ENCODE results near the gene TDP2.

The TDP2 gene

DNA sequence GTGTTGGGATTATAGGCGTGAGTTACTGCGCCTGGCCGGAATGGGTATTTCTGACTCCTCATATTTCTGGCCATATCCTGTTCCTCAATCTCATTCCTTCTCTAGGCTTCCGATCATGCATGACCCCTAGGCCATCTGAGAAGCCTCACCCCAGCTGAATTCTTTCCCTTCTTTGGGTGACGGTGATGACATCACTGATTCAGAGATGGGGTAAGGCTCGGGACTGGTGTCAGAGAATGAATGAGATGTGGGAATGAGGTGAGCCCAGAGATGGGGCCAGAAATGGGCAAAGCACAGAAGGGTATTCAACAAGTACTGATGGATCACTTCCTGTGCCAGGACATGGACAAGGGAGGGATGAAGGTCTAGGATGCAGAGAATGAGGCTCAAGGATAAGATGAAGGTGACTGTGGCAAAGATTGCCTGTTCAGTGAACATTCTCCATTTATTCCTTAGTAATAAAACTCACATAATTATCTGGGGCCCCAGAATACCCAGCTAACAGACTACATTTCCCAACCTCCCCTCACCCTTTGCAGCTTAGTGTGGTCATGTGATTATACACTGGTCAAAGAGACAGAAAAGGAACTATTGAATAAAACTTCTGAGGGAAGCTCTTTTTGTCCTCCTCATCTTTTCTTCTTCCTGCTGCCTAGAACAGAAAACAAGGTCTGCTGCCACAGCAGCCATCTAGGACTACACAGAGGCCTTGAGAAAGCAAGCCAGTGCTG lies 60.3 kb downstream of the TDP2 start:
- no peak for DNase-seq (ENCODE audit: extremely low read depth in 1 of 2, low read depth in 1 of 2)

DNA sequence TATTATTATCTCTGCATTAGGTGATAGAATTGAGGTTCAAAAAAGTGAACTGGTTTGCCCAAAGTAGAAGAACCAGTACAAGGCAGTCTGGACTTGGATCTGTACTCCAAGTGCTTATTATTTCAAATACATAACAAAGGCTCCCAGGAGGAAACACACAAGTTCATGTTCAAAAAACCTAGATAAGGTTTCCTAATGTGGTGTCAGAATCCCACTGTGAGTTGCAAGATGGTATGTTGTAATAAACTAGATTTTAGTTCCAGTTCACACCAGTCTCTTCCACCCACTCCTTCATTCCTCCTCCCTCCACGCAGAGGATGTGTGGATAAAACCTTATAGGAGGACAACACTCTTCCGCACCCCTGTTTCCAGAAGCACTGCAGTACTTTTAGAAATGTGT lies 63.5 kb downstream of the TDP2 start:
- no peak for DNase-seq (ENCODE audit: extremely low read depth in 1 of 2, low read depth in 1 of 2)

- no peak for DNase-seq (ENCODE audit: extremely low read depth in 1 of 2, low read depth in 1 of 2)
These were observed 65.8 kb downstream of the TDP2 start for GRCh38 chr6:24600903-24601302.
